ENCODE data around the gene B4GALT3.
A peak's percentile ranks its signal among the peaks of the same experiment; 100 is the strongest.

B4GALT3 gene

GRCh38 chr1:161168906-161169305 lies 8.4 kb downstream of the B4GALT3 start:
- no peak for DNase-seq
- TF ChIP-seq CTCF (IDR thresholded peaks at IDR 0.05): no peak
- H3K4me1 ChIP-seq: peaks cover 0 to 45% (median 32%) of the 10 kb centered on the region in 4 donors
- intact Hi-C loops (cut with DNase I; ENCODE audit: low total_unique reads): no loop called here
- H3K9me3 ChIP-seq: no peaks in the 10 kb centered on the region
- H3K27me3 ChIP-seq: no peaks in the 10 kb centered on the region
- no peak overlapping the region for H3K4me3 ChIP-seq
- peaks cover 15 to 66% (median 40%) of the 10 kb centered on the region in 3 donors for H3K36me3 ChIP-seq
- H3K27ac ChIP-seq: no peak overlapping the region

- Histone ChIP-seq H3K4me3 (peak overlapping the region; percentile 75 to 82), H3K36me3 (peaks cover 8 to 68% (median 34%) of the 10 kb centered on the region in 3 donors), H3K4me1 (peaks cover 0 to 31% (median 19%) of the 10 kb centered on the region in 4 donors), H3K27me3 (no peaks in the 10 kb centered on the region), H3K27ac (peak overlapping the region; percentile 93 to 95), H3K9me3 (no peaks in the 10 kb centered on the region)
- intact Hi-C loops (cut with DNase I; ENCODE audit: low total_unique reads): no loop called here
- DNase-seq: no peak
- TF ChIP-seq CTCF (IDR thresholded peaks at IDR 0.05): no peak
These were observed 10.4 kb downstream of the B4GALT3 start for GRCh38 chr1:161166669-161167548.

DNA sequence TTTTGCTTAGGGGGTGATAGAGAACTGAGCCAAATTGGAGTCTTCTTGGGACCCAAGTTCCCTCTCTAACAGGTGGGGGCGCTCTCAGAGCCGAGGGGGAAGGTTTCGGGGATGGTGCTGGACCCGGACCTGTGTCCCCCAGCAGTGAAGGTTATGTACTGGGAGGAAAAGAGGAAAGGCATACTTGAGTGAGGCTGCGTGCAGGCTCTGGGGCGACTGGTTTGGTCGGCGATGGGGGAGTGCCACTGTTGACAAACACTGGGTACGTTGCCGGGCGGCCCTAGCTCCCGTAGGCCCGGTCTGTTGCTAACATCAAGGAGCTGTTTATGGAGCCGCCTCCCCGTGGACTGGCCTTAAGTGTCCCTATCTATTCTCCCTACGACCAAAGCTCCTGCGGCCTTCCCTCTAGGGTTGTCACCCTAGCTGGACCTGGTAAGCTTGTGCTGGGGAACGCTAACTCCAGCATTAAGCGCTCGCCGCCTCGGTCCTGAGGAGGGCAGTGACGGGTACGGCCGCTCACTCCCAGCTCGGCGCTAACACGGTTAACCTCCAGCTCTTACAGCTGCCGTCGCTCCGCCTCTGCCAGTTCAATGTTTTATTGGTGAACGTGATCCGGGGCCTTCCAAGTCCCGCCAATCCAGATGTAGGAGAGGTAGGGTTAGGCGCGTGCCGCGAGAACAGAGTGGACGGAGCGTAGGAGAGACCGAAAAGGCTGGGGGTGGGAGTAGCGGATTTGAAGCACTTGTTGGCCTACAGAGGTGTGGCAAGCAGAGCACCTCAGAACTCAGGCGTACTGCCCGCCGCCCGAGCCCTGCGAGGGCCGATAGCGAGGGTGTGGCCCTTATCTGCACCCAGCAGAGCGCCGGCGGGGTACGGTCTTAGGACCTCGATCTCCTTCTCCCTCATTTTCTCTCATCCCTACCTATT lies 11.3 kb downstream of the B4GALT3 start, which contains the start of gene PPOX:
PPOX (plus strand) TSS at position 685 of the 927 bp plus-strand sequence. CDS start 422 bp downstream, outside the sequence.
- Histone ChIP-seq H3K27me3 (no peaks in the 10 kb centered on the region), H3K27ac (peak within 1 kb of the TSS; percentile 93 to 95), H3K4me3 (peak within 1 kb of the TSS; percentile 75 to 82), H3K36me3 (peaks cover 0 to 67% (median 28%) of the 10 kb centered on the region in 3 donors), H3K4me1 (peaks cover 0 to 33% (median 27%) of the 10 kb centered on the region in 4 donors), H3K9me3 (no peaks in the 10 kb centered on the region)
- peak; percentile 24 to 29 for TF ChIP-seq CTCF (IDR thresholded peaks at IDR 0.05)
- DNase-seq: peak; percentile 98 to 99
- intact Hi-C loops (cut with DNase I; ENCODE audit: low total_unique reads): no loop called here

- Histone ChIP-seq H3K4me3 (peak overlapping the region; percentile 75 to 82), H3K27ac (peak overlapping the region; percentile 93 to 95), H3K4me1 (peaks cover 0 to 42% (median 36%) of the 10 kb centered on the region in 4 donors), H3K36me3 (peaks cover 0 to 57% (median 23%) of the 10 kb centered on the region in 3 donors), H3K27me3 (no peaks in the 10 kb centered on the region), H3K9me3 (no peaks in the 10 kb centered on the region)
- intact Hi-C loops (cut with DNase I; ENCODE audit: low total_unique reads): no loop called here
- TF ChIP-seq CTCF (IDR thresholded peaks at IDR 0.05): no peak
- DNase-seq: no peak
These were observed 12.3 kb downstream of the B4GALT3 start for GRCh38 chr1:161164901-161165610.

GRCh38 chr1:161163793-161164192 lies 13.5 kb downstream of the B4GALT3 start:
- Histone ChIP-seq H3K27ac (no peak overlapping the region), H3K27me3 (no peaks in the 10 kb centered on the region), H3K4me1 (peaks cover 0 to 49% (median 40%) of the 10 kb centered on the region in 4 donors), H3K9me3 (no peaks in the 10 kb centered on the region), H3K36me3 (peaks cover 0 to 45% (median 15%) of the 10 kb centered on the region in 3 donors), H3K4me3 (no peak overlapping the region)
- DNase-seq: no peak
- no peak for TF ChIP-seq CTCF (IDR thresholded peaks at IDR 0.05)
- intact Hi-C loops (cut with DNase I; ENCODE audit: low total_unique reads): no loop called here
